CD4-positive, alpha-beta T cell treated with Interleukin-4 for 4 hours (primary cell): ENCODE data around the gene CLOCK.

ENCODE experiments used
- DNase-seq: peaks from one replicate; pipeline ENCODE4 v3.0.0-alpha.2; 2020

The CLOCK gene

DNA sequence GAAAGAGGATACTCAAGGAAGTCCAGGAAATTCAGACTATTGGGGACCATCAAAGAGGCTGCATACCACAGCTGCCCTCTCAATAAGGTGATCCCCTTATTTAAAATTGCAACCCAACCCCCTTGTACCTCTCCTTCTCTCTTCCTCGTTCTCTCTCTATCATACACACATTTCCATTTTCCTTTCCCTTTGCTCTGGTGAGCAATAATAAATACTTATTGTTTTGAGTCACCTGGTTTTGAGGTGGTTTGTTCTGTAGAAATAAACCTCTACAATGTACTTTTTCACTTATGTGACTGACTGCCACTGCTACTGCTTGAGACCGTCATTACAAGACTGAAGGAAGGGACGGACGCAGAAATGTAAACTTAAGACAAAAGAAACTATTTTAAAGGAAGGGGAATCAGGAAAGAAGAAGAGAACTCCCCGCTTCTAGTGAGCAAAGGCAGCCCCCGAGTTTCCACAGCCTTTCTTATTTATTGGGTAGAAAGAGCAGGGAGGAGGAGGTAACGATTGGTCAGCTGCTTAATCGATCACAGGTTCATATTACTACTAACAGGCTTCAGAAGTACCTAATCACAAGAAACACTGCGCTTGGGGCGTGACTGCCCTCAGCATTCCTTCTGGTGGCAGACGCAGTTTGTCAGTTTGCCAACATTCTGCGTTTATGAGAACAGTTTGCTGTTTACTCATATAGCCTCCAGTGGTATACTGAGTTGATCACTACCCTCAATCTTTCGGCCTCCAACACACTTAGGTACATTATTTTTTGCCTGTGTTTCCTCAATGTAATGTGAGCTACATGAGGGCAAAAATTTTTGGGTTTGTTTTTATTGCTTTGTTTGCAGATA lies 167.9 kb downstream of the CLOCK start:
- DNase-seq, result no peak
